LoVo (cell line): ENCODE data around the gene SPOCK2.
"Not testable (repeated sequence)": the region's sequence is repeated elsewhere in the genome, so short reads cannot be mapped to it uniquely, and the experiment has no call there.

Experiments used
- DNase-seq: peaks from one replicate; pipeline ENCODE4 v3.0.0-alpha.2; 2016; ENCODE audit warnings: low spot score

Gene SPOCK2

GRCh38 chr10:72108004-72108370, 19.6 kb upstream of the SPOCK2 start:
- DNase-seq = not testable (repeated sequence)

GRCh38 chr10:72107325-72108003, 19.1 kb upstream of the SPOCK2 start:
- DNase-seq = peak; percentile 42

GRCh38 chr10:72106896-72107295, 18.5 kb upstream of the SPOCK2 start:
- no peak for DNase-seq

GRCh38 chr10:72106154-72106849, 18.0 kb upstream of the SPOCK2 start:
- DNase-seq = no peak

GRCh38 chr10:72105710-72106109, 17.4 kb upstream of the SPOCK2 start:
- no peak for DNase-seq

- DNase-seq = no peak
These were observed 16.7 kb upstream of the SPOCK2 start for GRCh38 chr10:72105098-72105475.

GRCh38 chr10:72104472-72105097, 16.2 kb upstream of the SPOCK2 start:
- DNase-seq = no peak

GRCh38 chr10:72099600-72099921, 11.2 kb upstream of the SPOCK2 start:
- no peak for DNase-seq

- peak; percentile 58 for DNase-seq
These were observed 10.7 kb upstream of the SPOCK2 start for GRCh38 chr10:72098836-72099599.

GRCh38 chr10:72098301-72098835, 10.0 kb upstream of the SPOCK2 start:
- DNase-seq = peak; percentile 47

GRCh38 chr10:72097448-72098300, 9.3 kb upstream of the SPOCK2 start:
- peak; percentile 80 for DNase-seq

GRCh38 chr10:72096115-72097000, 8.0 kb upstream of the SPOCK2 start:
- DNase-seq = no peak

GRCh38 chr10:72095195-72095594, 6.8 kb upstream of the SPOCK2 start:
- DNase-seq = no peak

GRCh38 chr10:72094574-72094973, 6.2 kb upstream of the SPOCK2 start:
- no peak for DNase-seq

- DNase-seq = no peak
These were observed 5.1 kb upstream of the SPOCK2 start for GRCh38 chr10:72093450-72093849.

- no peak for DNase-seq
These were observed 4.6 kb upstream of the SPOCK2 start for GRCh38 chr10:72092987-72093386.

- no peak for DNase-seq
These were observed 4.0 kb upstream of the SPOCK2 start for GRCh38 chr10:72092171-72092924.

GRCh38 chr10:72090326-72090725, 2.0 kb upstream of the SPOCK2 start:
- no peak for DNase-seq

GRCh38 chr10:72089618-72090017, 1.3 kb upstream of the SPOCK2 start:
- no peak for DNase-seq
